ENCODE data around the gene DBNDD1.

DNA sequence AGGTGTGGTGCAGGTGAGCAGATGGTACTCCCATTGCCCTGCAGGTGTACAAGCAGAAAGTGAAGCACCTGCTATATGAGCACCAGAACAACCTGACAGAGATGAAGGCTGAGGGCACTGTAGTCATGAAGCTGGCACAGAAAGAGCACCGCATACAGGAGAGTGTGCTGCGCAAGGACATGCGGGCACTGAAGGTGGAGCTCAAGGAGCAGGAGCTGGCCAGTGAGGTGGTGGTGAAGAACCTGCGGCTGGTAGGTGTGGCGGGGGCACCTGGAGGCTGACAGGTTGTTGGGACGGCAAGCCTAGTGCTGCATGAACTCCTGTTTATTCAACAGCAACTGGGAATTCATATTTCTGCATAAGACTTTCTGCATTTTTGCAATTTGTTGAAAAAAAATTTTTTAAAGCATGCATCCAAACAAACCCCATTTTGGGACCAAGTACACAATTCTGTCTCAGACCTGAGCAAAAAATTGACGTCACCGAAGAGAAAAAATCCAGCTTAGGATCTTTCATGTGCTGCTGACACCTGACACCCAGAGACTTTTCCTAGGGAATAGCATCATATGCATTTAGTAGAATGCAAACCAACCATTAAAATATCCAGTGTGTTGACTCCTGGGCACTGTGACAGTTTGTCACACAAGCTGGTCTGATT is 13.5 kb upstream of the DBNDD1 start:
- TF ChIP-seq, protein P1, sequence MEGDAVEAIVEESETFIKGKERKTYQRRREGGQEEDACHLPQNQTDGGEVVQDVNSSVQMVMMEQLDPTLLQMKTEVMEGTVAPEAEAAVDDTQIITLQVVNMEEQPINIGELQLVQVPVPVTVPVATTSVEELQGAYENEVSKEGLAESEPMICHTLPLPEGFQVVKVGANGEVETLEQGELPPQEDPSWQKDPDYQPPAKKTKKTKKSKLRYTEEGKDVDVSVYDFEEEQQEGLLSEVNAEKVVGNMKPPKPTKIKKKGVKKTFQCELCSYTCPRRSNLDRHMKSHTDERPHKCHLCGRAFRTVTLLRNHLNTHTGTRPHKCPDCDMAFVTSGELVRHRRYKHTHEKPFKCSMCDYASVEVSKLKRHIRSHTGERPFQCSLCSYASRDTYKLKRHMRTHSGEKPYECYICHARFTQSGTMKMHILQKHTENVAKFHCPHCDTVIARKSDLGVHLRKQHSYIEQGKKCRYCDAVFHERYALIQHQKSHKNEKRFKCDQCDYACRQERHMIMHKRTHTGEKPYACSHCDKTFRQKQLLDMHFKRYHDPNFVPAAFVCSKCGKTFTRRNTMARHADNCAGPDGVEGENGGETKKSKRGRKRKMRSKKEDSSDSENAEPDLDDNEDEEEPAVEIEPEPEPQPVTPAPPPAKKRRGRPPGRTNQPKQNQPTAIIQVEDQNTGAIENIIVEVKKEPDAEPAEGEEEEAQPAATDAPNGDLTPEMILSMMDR (IDR thresholded peaks at IDR 0.05): no peak
- TF ChIP-seq POLR2A (IDR thresholded peaks at IDR 0.05): no peak

All from thyroid gland (tissue), 4 donors.